GM19468 (cell line): ENCODE data around the gene CD247.

Source experiments
- ATAC-seq: cut with Tn5 transposase; IDR thresholded peaks from one replicate; pipeline ENCODE4 v1.9.1; 2021; ENCODE audit warnings: mild to moderate bottlenecking, moderate library complexity, moderate number of reproducible peaks; ENCODE audit not compliant: unreplicated experiment; ENCODE audit errors: extremely low read depth

Gene CD247

DNA sequence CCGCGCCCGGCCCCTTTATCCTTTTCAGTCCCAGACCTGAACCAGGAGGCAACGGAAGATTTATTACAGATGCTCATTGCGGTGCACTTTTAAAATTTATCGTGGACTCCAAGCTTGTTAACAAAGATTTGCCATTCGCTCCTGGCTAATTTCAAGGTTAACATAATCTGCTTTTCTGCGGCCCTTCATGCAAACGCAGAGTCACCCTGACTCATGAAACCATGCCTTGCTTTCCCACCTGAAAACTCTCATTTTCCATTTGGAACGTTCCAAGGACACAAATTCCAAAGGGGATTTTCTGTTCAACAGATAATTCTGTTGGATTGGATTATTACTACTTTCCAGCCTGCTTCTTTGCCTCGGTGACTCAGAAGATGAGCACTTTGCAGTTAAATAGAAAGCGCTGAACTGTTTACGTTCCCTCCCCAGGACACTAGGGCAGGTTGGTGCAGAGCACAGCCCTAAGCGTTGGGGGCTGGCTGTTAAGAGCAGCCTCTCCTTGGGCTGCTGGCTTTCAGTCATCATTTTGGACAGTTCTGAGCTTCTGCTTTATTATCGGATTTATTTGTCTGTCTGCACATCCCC, 51.1 kb downstream of the CD247 start:
- no peak for ATAC-seq

GRCh38 chr1:167465743-167466142, 52.6 kb downstream of the CD247 start:
- no peak for ATAC-seq

DNA sequence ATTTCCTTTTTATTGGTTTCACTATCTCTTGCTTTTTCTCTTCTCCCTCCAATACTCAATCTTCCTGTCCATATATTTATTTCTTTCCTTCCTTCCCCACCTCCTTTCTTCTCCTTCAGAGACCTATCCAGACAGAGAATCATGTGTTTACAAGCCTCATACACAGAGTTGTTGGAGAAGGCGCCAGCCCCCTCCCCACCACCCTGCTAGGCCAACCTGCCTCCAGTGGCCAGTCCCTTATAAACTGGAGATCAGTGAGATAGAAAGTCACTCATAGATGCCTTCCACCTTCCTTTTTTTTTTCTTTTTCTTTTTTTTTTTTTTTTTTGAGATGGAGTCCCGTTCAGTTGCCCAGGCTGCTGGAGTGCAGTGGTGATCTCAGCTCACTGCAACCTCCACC, 53.3 kb downstream of the CD247 start:
- no peak for ATAC-seq

DNA sequence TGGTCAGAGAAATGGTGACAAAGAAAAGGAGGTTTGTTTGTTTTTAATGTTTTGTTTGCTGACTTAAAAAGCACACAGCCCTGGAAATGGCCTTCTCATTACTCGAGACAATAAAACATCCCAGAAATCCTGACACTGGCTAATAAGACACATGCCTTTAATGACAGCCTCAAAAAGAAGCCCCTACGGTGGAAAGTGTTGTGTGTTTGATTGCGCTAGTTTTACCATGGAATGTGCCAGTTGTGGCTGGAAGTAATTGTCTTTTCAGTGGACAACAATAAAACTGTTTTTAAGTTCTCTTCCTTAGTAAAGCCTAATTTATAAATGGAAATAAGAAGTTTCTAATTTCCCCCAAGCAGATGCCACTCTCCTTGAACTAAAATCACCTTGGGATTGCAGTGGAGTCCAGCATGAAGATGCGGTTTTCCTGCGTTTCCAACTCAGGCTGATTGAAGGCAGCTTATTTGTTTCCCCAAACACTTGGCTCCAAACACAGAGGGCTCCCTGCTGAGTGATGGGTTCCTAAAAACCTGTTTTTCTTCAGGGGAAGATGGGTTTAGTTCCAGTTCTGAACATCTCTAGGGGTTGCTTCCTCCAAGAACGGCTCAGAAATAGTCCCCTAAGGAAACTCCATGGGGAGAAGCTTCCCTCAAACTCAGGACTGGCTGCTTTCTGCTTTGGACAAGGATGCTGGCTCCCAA, 54.3 kb downstream of the CD247 start:
- ATAC-seq, result no peak

DNA sequence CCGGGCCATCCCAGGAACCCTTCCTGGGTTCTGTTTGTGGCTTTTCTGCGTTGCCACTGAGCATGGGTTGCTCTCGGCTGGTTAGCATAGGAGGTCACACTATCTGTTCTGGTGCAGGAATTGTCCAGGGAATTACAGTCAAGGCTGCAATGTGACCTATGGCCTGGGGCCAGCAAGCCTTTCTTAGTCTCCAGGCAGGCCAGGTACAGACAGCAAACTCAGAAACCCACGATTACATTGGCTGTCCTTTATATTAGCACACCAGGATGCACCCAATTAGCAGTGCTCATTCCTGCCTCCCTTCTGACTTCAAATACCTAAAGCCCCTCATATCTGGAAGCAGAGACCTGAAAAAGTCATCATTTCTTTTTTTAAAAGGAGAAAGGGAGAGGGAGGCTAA, 55.2 kb downstream of the CD247 start:
- no peak for ATAC-seq

GRCh38 chr1:167462341-167462740, 56.0 kb downstream of the CD247 start:
- no peak for ATAC-seq

GRCh38 chr1:167460836-167461235, 57.5 kb downstream of the CD247 start:
- ATAC-seq, result no peak

GRCh38 chr1:167457936-167458584, 60.3 kb downstream of the CD247 start:
- no peak for ATAC-seq

DNA sequence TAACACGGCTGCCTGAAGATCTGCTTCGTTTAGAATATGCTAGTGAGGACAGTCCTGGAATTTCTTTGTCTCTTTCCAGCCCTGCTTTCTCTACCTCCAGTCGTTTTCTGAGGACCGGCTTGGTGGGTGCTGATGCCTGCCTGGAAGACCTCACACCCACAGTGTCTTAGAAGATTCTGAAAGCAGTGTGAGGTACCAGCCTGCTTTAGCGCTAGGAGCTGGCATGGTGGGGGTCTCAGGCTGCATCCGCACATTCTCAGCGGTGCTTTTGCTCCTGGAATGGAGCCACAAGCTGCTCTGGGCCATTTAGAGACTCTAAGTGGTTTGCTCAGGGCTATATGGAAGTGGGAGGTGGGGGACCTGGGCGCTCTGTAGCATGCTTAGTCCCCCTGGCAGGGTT, 61.4 kb downstream of the CD247 start:
- no peak for ATAC-seq

GRCh38 chr1:167456524-167456923, 61.8 kb downstream of the CD247 start:
- no peak for ATAC-seq

DNA sequence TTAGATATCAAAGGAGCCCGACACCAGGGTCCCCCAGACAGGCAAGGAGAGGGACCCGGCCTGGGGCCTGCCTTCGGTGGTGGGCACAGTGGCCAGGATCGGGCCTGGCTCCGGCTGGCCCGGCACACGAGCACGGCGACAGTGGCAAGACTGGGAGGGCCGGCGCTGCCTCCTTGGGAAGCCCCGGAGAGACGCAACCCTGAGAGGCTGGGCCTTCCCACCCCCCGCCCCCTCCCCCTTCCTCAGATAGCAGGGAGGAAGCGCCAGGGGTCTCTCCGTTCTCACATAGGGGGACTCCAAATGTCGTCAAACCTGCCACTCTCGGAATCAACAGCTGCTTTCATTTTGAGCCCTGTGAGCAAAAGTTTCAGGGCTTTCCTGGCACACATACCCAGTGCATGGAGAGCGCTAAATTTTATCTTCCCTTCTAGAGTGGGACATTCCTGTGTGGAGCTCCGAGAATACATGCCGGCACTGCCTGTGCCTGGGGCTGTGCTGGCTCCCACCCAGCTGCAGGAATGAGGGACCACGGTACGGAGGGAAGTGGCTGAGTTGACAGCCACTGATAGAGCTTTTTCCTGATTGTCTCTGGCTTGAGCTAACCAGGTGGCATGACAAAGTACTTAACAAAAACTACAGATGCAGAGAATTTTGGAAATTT, 62.4 kb downstream of the CD247 start:
- no peak for ATAC-seq

DNA sequence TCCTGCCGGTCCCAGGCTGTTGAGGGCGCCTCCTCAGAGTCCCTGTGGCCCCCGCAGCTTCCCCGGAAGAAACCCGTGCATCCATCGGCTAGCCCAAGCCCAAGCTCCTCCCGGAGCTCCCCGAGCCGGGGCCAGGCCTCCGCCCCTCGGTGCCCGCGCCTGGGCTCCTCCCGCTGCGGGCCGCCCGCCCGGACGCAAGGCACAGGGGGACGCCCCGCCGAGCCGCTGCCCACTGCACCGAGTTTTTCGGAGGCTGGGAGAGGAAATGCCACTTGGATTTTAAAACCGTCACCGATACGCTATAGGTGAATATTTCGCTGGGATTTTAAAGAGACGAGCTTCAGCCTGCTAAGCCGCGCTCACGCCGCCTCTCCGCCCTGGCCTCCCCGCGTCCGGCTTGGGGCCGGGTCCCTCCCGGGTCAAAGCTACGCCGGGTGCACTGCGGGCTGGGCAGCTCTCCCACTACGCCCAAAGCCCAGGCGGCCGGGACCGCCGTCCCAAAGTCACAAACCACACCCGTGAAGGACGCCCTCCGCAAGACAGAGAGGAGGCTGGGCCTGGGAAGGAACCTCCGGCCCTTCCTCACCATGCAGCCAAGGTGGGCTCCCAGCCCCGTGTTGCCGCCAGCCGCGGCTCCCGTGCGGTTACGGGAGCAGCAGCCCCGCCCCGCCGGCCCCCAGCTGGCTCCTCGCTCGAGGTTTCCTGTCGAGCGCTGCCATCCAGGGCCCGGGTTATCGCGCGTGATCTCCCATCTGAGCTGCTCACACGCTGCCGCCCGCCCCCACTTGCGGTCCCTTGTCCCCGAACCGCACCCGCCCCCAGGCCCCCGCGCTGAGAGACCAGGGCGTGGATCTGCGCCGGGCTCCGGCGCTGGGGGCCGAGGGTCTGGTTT, 63.2 kb downstream of the CD247 start:
- ATAC-seq, result peak; percentile 24

DNA sequence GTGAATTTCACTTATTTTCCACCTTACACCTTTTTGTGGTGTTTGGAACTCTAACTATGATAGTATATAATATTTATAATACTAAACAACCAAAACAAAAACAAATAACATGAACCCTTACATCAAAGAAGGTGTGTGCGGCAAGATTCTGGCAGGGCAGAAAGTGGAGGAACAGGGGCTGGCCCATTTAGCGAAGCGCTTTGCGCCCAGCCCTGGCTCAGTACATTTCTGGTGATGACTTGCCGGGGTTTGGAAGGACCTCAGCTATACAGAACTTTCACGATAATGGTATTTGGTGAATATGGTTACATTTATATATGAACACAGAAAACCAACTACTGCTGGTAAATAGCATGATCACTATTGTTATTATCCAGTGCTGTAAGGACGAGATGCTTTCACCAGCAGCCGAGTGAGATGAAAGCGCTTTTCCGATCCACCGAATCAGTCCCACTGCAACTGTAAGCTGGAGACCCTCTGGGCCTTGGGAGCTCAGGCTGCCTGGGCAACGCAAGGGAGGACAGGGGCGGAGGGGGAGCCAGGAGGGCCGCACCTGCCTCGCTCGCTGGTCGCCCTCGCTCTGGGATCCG, 63.9 kb downstream of the CD247 start:
- ATAC-seq, result no peak

- no peak for ATAC-seq
These were observed 65.2 kb downstream of the CD247 start for GRCh38 chr1:167453123-167453522.

GRCh38 chr1:167452483-167452882, 65.8 kb downstream of the CD247 start:
- ATAC-seq, result no peak

DNA sequence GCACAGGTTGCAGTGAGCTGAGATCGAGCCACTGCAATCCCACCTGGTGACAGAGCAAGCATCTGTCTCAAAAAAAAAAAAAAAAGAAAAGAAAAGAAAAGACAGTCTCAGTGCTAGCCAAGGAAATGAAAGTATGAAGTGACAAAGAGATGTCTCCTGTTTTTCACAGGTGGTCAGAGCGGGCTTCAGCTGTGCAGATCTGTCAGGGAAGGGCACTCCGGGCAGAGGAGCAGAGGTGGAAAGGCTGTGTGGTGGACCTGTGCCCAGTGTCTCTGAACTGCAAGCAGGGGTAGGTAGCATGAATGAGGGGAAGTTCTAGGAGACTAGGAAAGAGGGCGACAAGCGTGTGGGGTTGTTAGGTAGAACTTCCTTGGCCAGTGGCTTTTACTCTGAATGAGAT, 67.5 kb downstream of the CD247 start:
- no peak for ATAC-seq

DNA sequence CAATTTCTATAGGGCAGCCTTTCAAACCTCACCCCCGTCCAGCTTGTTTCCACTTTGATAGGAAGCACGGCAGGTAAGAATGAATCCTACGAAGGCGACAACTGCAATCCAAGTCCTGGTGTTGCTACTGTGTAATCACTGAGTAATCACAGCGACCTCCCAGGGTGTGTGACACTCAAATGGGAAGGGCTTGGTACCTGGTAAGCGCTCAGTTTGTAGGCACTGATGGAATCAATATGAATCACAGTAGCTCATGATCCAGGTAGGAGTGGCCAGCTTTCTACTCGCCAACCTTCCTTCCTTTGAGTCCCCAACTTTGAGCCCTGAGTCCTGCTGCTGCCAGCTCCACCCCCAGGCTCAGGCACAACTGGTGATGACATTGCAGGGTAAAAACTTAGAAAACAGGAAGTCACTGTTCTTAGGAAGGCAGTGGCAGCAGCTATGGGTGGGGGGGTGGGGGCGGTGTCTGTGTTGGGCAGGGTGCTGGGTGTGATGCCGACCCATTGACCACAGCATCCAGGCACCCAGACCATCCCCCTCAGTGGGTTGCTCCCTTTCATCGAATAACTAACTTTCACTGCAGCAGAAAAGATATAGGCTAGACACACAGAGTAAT, 70.7 kb downstream of the CD247 start:
- ATAC-seq, result peak; percentile 37

DNA sequence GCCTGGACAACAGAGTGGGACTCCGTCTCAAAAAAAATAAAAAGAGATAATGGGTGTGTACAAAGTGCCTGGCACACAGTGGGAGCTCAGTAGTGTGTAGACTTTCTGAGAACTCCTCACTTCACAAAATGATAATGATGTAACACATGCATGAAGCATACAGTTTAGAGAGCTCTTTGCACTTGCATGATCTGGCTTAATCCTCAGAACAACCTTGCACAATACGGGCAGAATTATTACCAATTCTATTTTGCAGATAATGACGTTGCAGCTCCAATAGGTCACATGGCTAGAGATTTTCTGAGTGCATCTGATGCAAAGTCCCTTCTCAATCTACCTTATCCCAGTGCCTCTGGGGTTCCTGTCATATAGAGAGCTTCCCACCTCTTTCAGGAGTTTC, 71.4 kb downstream of the CD247 start:
- no peak for ATAC-seq

GRCh38 chr1:167443757-167444156, 74.6 kb downstream of the CD247 start:
- no peak for ATAC-seq
